ENCODE data around the gene TSR1.

TSR1 gene

GRCh38 chr17:2380226-2380922, 44.1 kb upstream of the TSR1 start:
- TF ChIP-seq, protein P1, sequence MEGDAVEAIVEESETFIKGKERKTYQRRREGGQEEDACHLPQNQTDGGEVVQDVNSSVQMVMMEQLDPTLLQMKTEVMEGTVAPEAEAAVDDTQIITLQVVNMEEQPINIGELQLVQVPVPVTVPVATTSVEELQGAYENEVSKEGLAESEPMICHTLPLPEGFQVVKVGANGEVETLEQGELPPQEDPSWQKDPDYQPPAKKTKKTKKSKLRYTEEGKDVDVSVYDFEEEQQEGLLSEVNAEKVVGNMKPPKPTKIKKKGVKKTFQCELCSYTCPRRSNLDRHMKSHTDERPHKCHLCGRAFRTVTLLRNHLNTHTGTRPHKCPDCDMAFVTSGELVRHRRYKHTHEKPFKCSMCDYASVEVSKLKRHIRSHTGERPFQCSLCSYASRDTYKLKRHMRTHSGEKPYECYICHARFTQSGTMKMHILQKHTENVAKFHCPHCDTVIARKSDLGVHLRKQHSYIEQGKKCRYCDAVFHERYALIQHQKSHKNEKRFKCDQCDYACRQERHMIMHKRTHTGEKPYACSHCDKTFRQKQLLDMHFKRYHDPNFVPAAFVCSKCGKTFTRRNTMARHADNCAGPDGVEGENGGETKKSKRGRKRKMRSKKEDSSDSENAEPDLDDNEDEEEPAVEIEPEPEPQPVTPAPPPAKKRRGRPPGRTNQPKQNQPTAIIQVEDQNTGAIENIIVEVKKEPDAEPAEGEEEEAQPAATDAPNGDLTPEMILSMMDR (IDR thresholded peaks at IDR 0.05; ENCODE audit: low read depth, low read length, missing control alignments) = no peak
- in situ Hi-C loops (cut with HindIII; ENCODE audit: low sequenced_read_pairs) = no loop called here
- no peak for DNase-seq (ENCODE audit: low read depth)
- H3K4me3 ChIP-seq (ENCODE audit: low read depth, low read length) = no peak overlapping the region

- TF ChIP-seq, protein P1 (IDR thresholded peaks at IDR 0.05; ENCODE audit: low read depth, low read length, missing control alignments) = no peak
- H3K4me3 ChIP-seq (ENCODE audit: low read depth, low read length) = no peak overlapping the region
- in situ Hi-C loops (cut with HindIII; ENCODE audit: low sequenced_read_pairs) = no loop called here
- no peak for DNase-seq (ENCODE audit: low read depth)
These were observed 43.4 kb upstream of the TSR1 start for GRCh38 chr17:2379489-2380225.

GRCh38 chr17:2378905-2379304, 42.6 kb upstream of the TSR1 start:
- in situ Hi-C loops (cut with HindIII; ENCODE audit: low sequenced_read_pairs) = no loop called here
- H3K4me3 ChIP-seq (ENCODE audit: low read depth, low read length) = no peak overlapping the region
- DNase-seq (ENCODE audit: low read depth) = no peak
- TF ChIP-seq, protein P1 (IDR thresholded peaks at IDR 0.05; ENCODE audit: low read depth, low read length, missing control alignments) = no peak

GRCh38 chr17:2377659-2378058, 41.4 kb upstream of the TSR1 start:
- TF ChIP-seq, protein P1 (IDR thresholded peaks at IDR 0.05; ENCODE audit: low read depth, low read length, missing control alignments) = no peak
- DNase-seq (ENCODE audit: low read depth) = no peak
- in situ Hi-C loops (cut with HindIII; ENCODE audit: low sequenced_read_pairs) = no loop called here
- H3K4me3 ChIP-seq (ENCODE audit: low read depth, low read length) = no peak overlapping the region

GRCh38 chr17:2376107-2376506, 39.9 kb upstream of the TSR1 start:
- in situ Hi-C loops (cut with HindIII; ENCODE audit: low sequenced_read_pairs) = no loop called here
- DNase-seq (ENCODE audit: low read depth) = no peak
- H3K4me3 ChIP-seq (ENCODE audit: low read depth, low read length) = no peak overlapping the region
- TF ChIP-seq, protein P1 (IDR thresholded peaks at IDR 0.05; ENCODE audit: low read depth, low read length, missing control alignments) = no peak

GRCh38 chr17:2375406-2375805, 39.1 kb upstream of the TSR1 start:
- DNase-seq (ENCODE audit: low read depth) = no peak
- no peak overlapping the region for H3K4me3 ChIP-seq (ENCODE audit: low read depth, low read length)
- TF ChIP-seq, protein P1 (IDR thresholded peaks at IDR 0.05; ENCODE audit: low read depth, low read length, missing control alignments) = no peak
- in situ Hi-C loops (cut with HindIII; ENCODE audit: low sequenced_read_pairs) = no loop called here
